ENCODE data around the gene TBX6.

The TBX6 gene

DNA sequence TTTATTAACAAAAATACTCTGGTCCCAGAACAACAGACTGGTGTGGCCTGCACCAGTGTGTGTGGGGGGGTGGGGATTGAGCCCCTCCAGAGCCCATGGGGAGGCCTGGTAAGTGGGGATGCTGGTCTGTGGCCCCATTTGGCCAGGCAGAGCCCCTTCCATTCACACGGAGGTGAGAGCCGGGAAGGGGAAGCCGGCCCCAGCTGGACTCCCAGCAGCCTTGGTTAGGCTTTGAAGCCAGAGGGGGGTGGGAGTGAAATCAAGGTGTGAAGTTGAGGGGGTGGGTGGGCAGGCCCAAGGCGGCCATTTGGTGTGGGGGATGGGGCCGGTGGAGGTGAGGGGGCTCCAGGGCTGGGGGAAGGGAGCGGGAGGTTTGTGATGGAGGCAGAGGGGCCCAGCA is 5.9 kb downstream of the TBX6 start:
- DNase-seq: no peak

GRCh38 chr16:30085247-30085646 is 6.5 kb downstream of the TBX6 start:
- no peak for DNase-seq

DNA sequence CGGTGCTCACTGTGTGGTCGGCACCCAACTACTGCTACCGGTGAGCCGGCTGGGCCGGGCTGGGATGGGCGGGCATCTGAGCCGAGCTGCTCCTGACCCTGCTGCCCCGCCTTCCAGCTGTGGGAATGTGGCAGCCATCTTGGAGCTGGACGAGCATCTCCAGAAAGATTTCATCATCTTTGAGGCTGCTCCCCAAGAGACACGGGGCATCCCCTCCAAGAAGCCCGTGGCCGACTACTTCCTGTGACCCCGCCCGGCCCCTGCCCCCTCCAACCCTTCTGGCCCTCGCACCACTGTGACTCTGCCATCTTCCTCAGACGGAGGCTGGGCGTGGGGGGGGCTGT is 6.9 kb downstream of the TBX6 start:
- DNase-seq: no peak

GRCh38 chr16:30084096-30084815 is 7.5 kb downstream of the TBX6 start:
- no peak for DNase-seq

DNA sequence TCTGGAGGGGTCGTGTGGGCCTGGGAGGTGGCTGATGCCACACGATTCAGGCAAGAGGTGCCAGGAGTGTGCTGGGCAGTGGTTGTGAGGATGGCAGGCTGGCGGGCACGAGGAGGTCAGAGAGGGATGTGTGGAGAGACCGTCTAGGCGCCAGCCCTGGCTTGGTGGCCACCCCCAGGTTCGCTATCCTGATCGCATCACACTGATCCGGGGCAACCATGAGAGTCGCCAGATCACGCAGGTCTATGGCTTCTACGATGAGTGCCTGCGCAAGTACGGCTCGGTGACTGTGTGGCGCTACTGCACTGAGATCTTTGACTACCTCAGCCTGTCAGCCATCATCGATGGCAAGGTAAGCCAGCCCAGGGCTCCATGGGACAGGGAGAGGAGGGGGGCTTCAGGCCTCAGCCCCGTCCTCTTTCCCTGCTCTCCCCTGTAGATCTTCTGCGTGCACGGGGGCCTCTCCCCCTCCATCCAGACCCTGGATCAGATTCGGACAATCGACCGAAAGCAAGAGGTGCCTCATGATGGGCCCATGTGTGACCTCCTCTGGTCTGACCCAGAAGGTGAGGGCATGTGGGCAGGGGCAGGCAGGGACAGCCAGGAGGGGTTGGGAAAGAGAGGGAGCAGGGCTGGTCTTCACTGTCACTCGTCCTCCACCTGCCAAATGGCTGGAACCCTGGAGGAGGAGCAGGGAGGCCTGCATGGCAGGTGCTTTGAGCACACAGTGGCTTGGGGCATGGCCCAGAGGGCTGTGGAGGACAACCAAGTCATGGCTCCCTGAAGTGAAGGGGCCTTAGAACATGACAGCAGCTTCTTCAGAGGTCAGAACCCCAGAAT is 8.3 kb downstream of the TBX6 start:
- no peak for DNase-seq

DNA sequence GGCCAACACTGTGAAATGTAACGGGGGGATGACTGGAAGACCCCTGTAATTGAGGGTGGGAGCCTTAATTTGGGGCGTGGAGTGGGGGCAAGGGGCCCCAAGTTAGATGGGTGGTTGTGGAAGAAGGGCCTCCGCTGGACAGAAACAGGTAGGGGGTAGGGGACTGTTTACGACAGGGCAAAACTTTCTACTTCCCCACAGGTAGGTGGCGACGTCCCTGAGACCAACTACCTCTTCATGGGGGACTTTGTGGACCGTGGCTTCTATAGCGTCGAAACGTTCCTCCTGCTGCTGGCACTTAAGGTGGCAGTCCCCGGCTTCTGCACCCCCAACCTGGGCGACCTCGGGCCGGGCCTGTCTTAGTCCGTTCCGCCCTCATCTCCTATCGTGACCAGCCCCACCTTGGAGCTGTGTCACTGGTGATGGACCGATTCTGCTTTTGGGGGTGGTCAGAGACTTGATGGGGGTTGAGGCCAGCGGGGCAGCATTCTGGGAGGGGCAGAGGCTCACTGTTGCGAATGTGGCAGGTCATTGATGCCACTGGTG is 9.1 kb downstream of the TBX6 start:
- DNase-seq: no peak

DNA sequence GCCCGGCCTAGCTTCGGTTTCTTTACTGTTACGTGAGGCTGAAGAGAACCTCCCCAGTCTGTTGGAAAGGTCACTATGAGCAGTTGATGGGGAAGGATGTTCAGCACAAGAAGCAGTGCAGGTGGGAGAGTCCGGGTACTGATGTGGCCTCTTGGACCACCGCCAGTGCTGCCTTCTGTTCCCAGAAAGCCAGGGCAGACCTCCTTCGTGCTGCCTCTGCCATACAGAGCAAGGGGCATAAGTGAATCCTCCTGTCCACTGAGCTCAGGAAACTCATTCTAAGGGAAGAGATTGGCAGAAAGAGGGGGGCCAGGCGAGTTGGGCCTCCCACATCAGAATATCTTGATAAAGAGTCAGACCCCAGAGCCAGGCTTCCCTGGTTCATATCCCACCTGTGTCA is 12.2 kb downstream of the TBX6 start:
- no peak for DNase-seq

GRCh38 chr16:30078744-30079143 is 13.0 kb downstream of the TBX6 start:
- DNase-seq: no peak

- DNase-seq: no peak
Observed at GRCh38 chr16:30077656-30078055, 14.1 kb downstream of the TBX6 start.

GRCh38 chr16:30076276-30076791 is 15.4 kb downstream of the TBX6 start:
- no peak for DNase-seq

GRCh38 chr16:30075503-30076275 is 16.0 kb downstream of the TBX6 start, which contains the start of gene PPP4C:
TSS of gene PPP4C (plus strand) at chr16:30075994. CDS start at chr16:30076378, 384 bp downstream.
- peak; percentile 87 for DNase-seq

DNA sequence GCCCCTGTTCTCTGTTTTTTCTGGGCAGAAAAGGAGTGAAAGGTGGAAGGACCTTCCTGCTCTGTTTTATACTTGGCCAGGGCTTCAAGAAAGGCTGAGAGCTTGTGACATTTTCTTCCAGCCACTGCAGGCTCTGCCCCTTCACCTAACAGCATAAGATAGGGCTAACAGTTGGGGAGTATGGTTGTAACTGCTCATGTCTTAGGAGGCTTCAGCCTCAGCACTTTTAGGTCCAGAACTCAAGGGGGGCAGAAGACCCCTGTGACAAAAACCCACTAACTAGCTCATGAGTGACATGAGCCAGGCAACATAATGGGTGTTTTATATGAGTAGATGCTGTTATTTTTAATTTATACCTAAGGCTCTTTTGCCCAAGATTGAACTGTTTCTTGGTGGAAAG is 21.2 kb downstream of the TBX6 start:
- no peak for DNase-seq

DNA sequence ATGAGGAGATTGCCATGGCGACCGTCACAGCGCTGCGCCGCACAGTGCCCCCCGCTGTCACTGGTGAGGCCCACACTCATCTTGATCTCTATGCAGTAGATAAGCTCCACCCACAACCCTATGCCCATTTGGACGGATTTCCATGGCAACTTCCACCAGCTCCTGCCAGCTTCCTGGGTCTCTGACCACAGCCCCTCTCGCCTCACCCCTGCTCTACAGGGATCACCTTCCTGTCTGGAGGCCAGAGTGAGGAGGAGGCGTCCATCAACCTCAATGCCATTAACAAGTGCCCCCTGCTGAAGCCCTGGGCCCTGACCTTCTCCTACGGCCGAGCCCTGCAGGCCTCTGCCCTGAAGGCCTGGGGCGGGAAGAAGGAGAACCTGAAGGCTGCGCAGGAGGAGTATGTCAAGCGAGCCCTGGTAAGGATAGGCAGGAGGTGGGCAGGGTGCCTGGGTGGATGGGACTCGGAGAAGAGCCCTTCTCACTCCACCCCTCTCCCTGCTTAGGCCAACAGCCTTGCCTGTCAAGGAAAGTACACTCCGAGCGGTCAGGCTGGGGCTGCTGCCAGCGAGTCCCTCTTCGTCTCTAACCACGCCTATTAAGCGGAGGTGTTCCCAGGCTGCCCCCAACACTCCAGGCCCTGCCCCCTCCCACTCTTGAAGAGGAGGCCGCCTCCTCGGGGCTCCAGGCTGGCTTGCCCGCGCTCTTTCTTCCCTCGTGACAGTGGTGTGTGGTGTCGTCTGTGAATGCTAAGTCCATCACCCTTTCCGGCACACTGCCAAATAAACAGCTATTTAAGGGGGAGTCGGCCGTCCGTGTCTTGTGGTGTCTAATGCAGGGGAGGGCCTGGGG is 21.9 kb downstream of the TBX6 start:
- DNase-seq: no peak

DNA sequence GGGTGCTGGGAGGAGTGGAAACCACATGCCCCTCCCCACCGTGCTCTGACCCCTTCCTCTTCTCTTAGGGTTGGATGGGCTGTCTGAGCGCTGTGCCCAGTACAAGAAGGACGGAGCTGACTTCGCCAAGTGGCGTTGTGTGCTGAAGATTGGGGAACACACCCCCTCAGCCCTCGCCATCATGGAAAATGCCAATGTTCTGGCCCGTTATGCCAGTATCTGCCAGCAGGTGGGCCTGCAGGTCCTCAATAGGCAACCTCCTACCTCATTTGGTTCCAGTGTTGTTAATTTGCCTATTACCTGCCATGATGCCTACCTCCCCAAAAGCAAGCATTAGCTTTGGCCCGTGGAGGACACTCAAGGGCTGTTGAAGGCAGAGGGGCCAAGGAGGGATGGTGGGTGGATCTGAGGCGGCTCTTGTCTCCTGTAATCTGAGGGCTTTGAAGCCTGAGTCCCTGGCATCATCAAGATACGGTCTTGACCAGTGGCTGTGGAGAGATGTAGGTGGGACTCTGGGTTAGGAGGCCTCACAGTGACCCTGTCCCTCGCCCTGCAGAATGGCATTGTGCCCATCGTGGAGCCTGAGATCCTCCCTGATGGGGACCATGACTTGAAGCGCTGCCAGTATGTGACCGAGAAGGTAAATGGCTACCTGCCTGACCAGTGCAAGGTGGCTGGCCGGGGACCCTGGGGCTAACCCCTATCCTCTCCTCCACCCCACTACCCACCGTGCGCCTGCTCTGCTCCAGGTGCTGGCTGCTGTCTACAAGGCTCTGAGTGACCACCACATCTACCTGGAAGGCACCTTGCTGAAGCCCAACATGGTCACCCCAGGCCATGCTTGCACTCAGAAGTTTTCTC is 22.7 kb downstream of the TBX6 start:
- no peak for DNase-seq

DNA sequence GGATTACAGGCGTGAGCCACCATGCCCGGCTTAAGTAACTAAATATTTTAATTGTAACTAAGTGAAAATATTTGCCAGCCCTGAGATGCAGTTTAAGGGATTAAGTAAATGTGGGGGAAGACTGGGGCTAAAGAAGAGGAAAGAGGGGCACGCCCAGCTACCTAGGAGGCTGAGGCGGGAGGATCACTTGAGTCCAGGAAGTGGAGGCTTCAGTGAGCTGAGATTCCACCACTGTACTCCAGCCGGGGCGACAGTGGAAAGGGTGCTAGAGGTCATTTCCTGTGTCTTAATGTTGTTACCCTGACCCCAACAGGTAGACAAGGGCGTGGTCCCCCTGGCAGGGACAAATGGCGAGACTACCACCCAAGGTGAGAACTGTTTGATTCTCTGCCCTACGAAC is 23.4 kb downstream of the TBX6 start:
- DNase-seq: no peak

DNA sequence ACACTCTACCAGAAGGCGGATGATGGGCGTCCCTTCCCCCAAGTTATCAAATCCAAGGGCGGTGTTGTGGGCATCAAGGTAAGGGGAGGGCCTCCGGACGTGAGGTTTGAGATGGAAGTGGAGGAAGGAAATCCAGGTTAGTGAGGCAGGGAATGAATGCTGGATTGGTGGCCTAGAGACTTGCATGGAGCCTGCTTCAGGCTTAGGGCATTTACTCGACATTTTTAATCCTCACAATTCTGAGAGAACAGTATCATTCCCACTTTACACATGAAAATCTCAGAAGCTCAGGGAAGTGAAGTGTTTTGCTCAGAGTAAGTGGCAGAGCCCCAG is 24.2 kb downstream of the TBX6 start:
- no peak for DNase-seq

DNA sequence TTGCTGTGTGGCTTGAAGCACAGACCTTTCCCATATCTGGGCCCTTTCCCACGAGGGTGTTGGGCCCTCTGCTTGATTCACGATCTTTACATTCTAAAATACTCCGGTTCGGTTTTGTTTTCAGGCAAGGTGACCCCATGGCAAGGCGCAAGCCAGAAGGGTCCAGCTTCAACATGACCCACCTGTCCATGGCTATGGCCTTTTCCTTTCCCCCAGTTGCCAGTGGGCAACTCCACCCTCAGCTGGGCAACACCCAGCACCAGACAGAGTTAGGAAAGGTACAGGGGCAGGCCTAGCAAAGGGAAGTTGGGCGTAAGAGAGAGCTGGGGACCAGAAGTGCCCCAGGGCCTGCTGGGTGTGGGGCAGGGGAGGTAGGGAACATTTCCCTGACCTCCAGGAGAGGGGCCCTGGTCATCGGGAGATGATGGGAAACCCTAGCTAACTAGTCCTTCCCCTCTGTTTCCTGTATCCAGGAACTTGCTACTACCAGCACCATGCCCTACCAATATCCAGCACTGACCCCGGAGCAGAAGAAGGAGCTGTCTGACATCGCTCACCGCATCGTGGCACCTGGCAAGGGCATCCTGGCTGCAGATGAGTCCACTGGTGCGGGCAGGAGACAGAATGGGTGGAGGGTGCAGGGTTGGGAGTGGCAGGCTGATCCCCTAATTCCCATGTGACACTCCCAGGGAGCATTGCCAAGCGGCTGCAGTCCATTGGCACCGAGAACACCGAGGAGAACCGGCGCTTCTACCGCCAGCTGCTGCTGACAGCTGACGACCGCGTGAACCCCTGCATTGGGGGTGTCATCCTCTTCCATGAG is 24.8 kb downstream of the TBX6 start:
- no peak for DNase-seq

DNA sequence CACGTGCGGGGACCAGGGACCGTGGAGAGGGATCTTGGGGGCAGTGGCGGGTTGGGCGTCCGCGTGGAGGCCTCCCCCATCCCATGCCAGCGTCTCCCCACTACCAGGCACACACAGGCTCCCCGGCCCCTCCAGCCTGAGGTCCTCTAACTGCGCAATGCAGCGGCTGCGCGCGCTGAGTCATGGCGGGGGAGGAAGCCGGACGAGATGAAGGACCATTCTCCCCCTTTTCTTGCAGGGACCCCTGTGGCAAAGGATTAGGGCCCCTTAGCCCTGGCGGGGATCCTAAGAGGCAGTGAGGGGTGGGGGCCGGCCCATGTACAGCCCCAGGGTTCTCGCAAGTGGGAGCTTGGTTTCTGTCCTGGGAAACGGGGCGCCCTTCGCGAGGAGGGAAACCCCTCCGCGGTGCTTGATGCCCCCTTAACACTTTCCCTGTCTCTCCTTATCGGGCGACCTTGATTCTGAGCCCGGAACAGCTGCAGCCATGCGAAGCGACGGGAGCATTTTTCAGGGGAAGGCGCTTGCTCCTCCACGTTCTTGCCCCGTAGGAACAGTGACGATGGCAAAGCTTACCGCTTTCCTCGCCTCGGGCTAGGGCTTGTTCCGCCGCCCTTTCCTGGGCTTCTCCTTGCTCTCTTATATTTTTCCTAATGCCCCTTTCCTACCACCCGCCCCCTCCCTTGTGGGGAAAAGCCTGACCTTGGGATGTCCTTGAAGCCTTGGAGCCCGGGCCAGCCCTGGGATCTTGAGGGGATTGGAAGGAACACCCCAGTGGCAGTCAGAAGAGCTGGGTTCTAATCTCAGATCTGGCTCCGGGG is 25.6 kb downstream of the TBX6 start:
- no peak for DNase-seq

All from 8988T (cell line).